Fibroblast of peridontal ligament (primary cell): ENCODE data around the gene CNTNAP2.

Experiments
- DNase-seq: peaks from one replicate; pipeline ENCODE4 v3.0.0-alpha.2; 2010; ENCODE audit errors: extremely low read depth

CNTNAP2 gene

GRCh38 chr7:147015999-147016398, 899.4 kb downstream of the CNTNAP2 start:
- no peak for DNase-seq

- DNase-seq = peak; percentile 13
These were observed 905.5 kb downstream of the CNTNAP2 start for GRCh38 chr7:147022056-147022455.

- DNase-seq = no peak
These were observed 906.8 kb downstream of the CNTNAP2 start for GRCh38 chr7:147023440-147023839.

GRCh38 chr7:147029953-147030352, 913.4 kb downstream of the CNTNAP2 start:
- DNase-seq = no peak

GRCh38 chr7:147033641-147034040, 917.0 kb downstream of the CNTNAP2 start:
- peak; percentile 41 for DNase-seq

GRCh38 chr7:147041438-147041837, 924.8 kb downstream of the CNTNAP2 start:
- DNase-seq = no peak

- DNase-seq = peak; percentile 78
These were observed 928.3 kb downstream of the CNTNAP2 start for GRCh38 chr7:147044941-147045340.

GRCh38 chr7:147047696-147048095, 931.1 kb downstream of the CNTNAP2 start:
- peak; percentile 49 for DNase-seq

- no peak for DNase-seq
These were observed 932.3 kb downstream of the CNTNAP2 start for GRCh38 chr7:147048864-147049263.

GRCh38 chr7:147052818-147053217, 936.2 kb downstream of the CNTNAP2 start:
- no peak for DNase-seq

- DNase-seq = peak; percentile 77
These were observed 937.1 kb downstream of the CNTNAP2 start for GRCh38 chr7:147053746-147054145.

- DNase-seq = no peak
These were observed 943.5 kb downstream of the CNTNAP2 start for GRCh38 chr7:147060070-147060469.

- no peak for DNase-seq
These were observed 946.3 kb downstream of the CNTNAP2 start for GRCh38 chr7:147062897-147063296.

- DNase-seq = no peak
These were observed 952.2 kb downstream of the CNTNAP2 start for GRCh38 chr7:147068842-147069241.

GRCh38 chr7:147069771-147070170, 953.2 kb downstream of the CNTNAP2 start:
- DNase-seq = no peak

GRCh38 chr7:147070886-147071285, 954.3 kb downstream of the CNTNAP2 start:
- peak; percentile 53 for DNase-seq

GRCh38 chr7:147071536-147071935, 954.9 kb downstream of the CNTNAP2 start:
- no peak for DNase-seq

GRCh38 chr7:147078312-147078711, 961.7 kb downstream of the CNTNAP2 start:
- DNase-seq = no peak

- DNase-seq = no peak
These were observed 962.5 kb downstream of the CNTNAP2 start for GRCh38 chr7:147079083-147079482.

GRCh38 chr7:147079921-147080420, 963.4 kb downstream of the CNTNAP2 start:
- peak; percentile 8 for DNase-seq

GRCh38 chr7:147081117-147081516, 964.5 kb downstream of the CNTNAP2 start:
- DNase-seq = peak; percentile 29

GRCh38 chr7:147089051-147089461, 972.5 kb downstream of the CNTNAP2 start:
- peak; percentile 43 for DNase-seq

- no peak for DNase-seq
These were observed 973.0 kb downstream of the CNTNAP2 start for GRCh38 chr7:147089608-147090007.

GRCh38 chr7:147096629-147097028, 980.0 kb downstream of the CNTNAP2 start:
- no peak for DNase-seq
